ENCODE measurements around the gene SNTB2. TPM values are rescaled to one million over a fixed set of nuclear protein-coding genes. Genes with fewer than 3 reads are reported as not detected.
A peak's percentile ranks its signal among the peaks of the same experiment; 100 is the strongest.

The SNTB2 gene
- total RNA-seq, 1 experiment from 2014 or later = 5.6 TPM

- DNase-seq (ENCODE audit: low read depth) = no peak
Observed at GRCh38 chr16:69180011-69180338, 7.0 kb upstream of the SNTB2 start.

GRCh38 chr16:69182730-69183416 lies 4.1 kb upstream of the SNTB2 start:
- no peak for DNase-seq (ENCODE audit: low read depth)

- DNase-seq (ENCODE audit: low read depth) = peak; percentile 46
Observed at GRCh38 chr16:69187446-69188235, 677 bp downstream of the SNTB2 start.

- DNase-seq (ENCODE audit: low read depth) = peak; percentile 22
Observed at GRCh38 chr16:69188236-69188549, 1.2 kb downstream of the SNTB2 start.

- peak; percentile 18 for DNase-seq (ENCODE audit: low read depth)
Observed at GRCh38 chr16:69188716-69189115, 1.8 kb downstream of the SNTB2 start.

- no peak for DNase-seq (ENCODE audit: low read depth)
Observed at GRCh38 chr16:69190046-69190588, 3.2 kb downstream of the SNTB2 start.

GRCh38 chr16:69190598-69190997 lies 3.6 kb downstream of the SNTB2 start:
- DNase-seq (ENCODE audit: low read depth) = no peak

GRCh38 chr16:69191136-69191535 lies 4.2 kb downstream of the SNTB2 start:
- DNase-seq (ENCODE audit: low read depth) = no peak

- DNase-seq (ENCODE audit: low read depth) = no peak
Observed at GRCh38 chr16:69193855-69194254, 6.9 kb downstream of the SNTB2 start.

GRCh38 chr16:69194488-69194887 lies 7.5 kb downstream of the SNTB2 start:
- DNase-seq (ENCODE audit: low read depth) = no peak

- DNase-seq (ENCODE audit: low read depth) = no peak
Observed at GRCh38 chr16:69195369-69196029, 8.5 kb downstream of the SNTB2 start.

GRCh38 chr16:69197573-69197972 lies 10.6 kb downstream of the SNTB2 start:
- DNase-seq (ENCODE audit: low read depth) = no peak

- DNase-seq (ENCODE audit: low read depth) = no peak
Observed at GRCh38 chr16:69199382-69199781, 12.4 kb downstream of the SNTB2 start.

- DNase-seq (ENCODE audit: low read depth) = no peak
Observed at GRCh38 chr16:69201291-69201690, 14.3 kb downstream of the SNTB2 start.

- DNase-seq (ENCODE audit: low read depth) = no peak
Observed at GRCh38 chr16:69201787-69202186, 14.8 kb downstream of the SNTB2 start.

GRCh38 chr16:69204172-69204571 lies 17.2 kb downstream of the SNTB2 start:
- no peak for DNase-seq (ENCODE audit: low read depth)

- no peak for DNase-seq (ENCODE audit: low read depth)
Observed at GRCh38 chr16:69209735-69210134, 22.8 kb downstream of the SNTB2 start.

GRCh38 chr16:69217433-69217832 lies 30.5 kb downstream of the SNTB2 start:
- peak; percentile 47 for DNase-seq (ENCODE audit: low read depth)

- no peak for DNase-seq (ENCODE audit: low read depth)
Observed at GRCh38 chr16:69219279-69219678, 32.3 kb downstream of the SNTB2 start.

- DNase-seq (ENCODE audit: low read depth) = no peak
Observed at GRCh38 chr16:69223882-69224281, 36.9 kb downstream of the SNTB2 start.

- no peak for DNase-seq (ENCODE audit: low read depth)
Observed at GRCh38 chr16:69225121-69225520, 38.2 kb downstream of the SNTB2 start.

- no peak for DNase-seq (ENCODE audit: low read depth)
Observed at GRCh38 chr16:69233124-69233523, 46.2 kb downstream of the SNTB2 start.

- no peak for DNase-seq (ENCODE audit: low read depth)
Observed at GRCh38 chr16:69234460-69234859, 47.5 kb downstream of the SNTB2 start.

Data from Daoy (cell line).